Psoas muscle (tissue), 8 donors: ENCODE measurements around the gene COPZ2. TPM values are rescaled to one million over a fixed set of nuclear protein-coding genes. Genes with fewer than 3 reads are reported as not detected.
A peak's percentile ranks its signal among the peaks of the same experiment; 100 is the strongest.

Experiments
- ATAC-seq, 4 donors: fragments of 200-7000 bp; cut with Tn5 transposase; one replicate each; pipeline ENCODE4 v1.9.1; 2020; ENCODE audit warnings: moderate library complexity in 3 of 4, mild to moderate bottlenecking in 2 of 4
- DNase-seq, 2 donors: peaks; one replicate each; pipeline ENCODE4 v3.0.0-alpha.2; 2020
- H3K27ac ChIP-seq: fragments of 200-600 bp; one replicate; pipeline ENCODE4 v1.8.0; 2022
- H3K27me3 ChIP-seq, 3 donors: fragments of 200-600 bp in 1 of 3; one replicate each; pipeline versions ENCODE4 v1.6.1 to v1.8.0; 2013 to 2022; ENCODE audit warnings: low read length in 2 of 3, mild to moderate bottlenecking in 2 of 3, moderate library complexity in 1 of 3; ENCODE audit not compliant: insufficient read depth in 3 of 3
- H3K36me3 ChIP-seq, 2 donors: fragments of 200-600 bp in 1 of 2; one replicate each; pipeline versions ENCODE4 v1.6.1 to v1.8.0; 2013 to 2022; ENCODE audit warnings: low read depth in 1 of 2, mild to moderate bottlenecking in 1 of 2, moderate library complexity in 1 of 2; ENCODE audit not compliant: insufficient read depth in 1 of 2
- H3K4me1 ChIP-seq: fragments of 200-600 bp; one replicate; pipeline ENCODE4 v1.8.0; 2022
- H3K4me3 ChIP-seq: fragments of 200-600 bp; one replicate; pipeline ENCODE4 v1.8.0; 2022; ENCODE audit warnings: mild to moderate bottlenecking
- H3K9me3 ChIP-seq: fragments of 200-600 bp; one replicate; pipeline ENCODE4 v1.8.0; 2022
- CTCF ChIP-seq: fragments of 200-600 bp; IDR thresholded peaks from one replicate; pipeline ENCODE4 v1.8.0; 2022; ENCODE audit warnings: antibody characterized with exemption
- WGBS, 3 donors: extraction: QIAGEN DNeasy Blood & Tissue Kit; methylation state at CpG; one replicate each; pipeline versions ENCODE4 v1.1.6 to v1.1.7; 2013; 5-methylcytosine and 5-hydroxymethylcytosine counted together
- intact Hi-C, 2 donors: fragments of 100-400 bp; cut with DNase I; formaldehyde crosslinking; loops; one replicate each; pipeline versions ENCODE4 v1.11.0 to v1.14.2; 2022
- polyA plus RNA-seq, 3 donors: library from polyadenylated mRNA; stranded (reverse); fragments of 200-250 nt; gene quantifications; one replicate each; pipeline ENCODE4 v1.2.3, GENCODE V29; 2013
- total RNA-seq, 4 donors: library from RNA; stranded (reverse); fragmentation: NEBNext Ultra II Directional in 2 of 4; extraction: Animal tissue kit (Norgen Biotek cat#: 25700) in 2 of 4; gene quantifications; one replicate each; pipeline versions ENCODE4 v1.2.1 to v1.2.4, GENCODE V29; 2021 to 2023
- donor health status: healthy with polysubstance abuse.
- donor health status: DM: no; HTN: no; CAD: no; lungs with moderate emphysema.
- donor health status: Bipolar disorder and iron deficiency.
- donor health status: healthy.
- donor health status: DM: yes; HTN: yes; CAD: no.
- donor health status: DM: no; HTN: no; CAD: no.
- donor health status: DM: no; HTN: no; CAD: no.
- donor health status: DM: yes; HTN: yes; CAD: no.

COPZ2 gene
- total and polyA plus RNA-seq, 7 donors, result 16.8 to 130 (median 56.4) TPM

GRCh38 chr17:48055531-48056245, 18.1 kb upstream of the COPZ2 start:
- Histone ChIP-seq H3K27me3 (no peaks in the 10 kb centered on the region), H3K4me1 (peaks cover 86% of the 10 kb centered on the region), H3K4me3 (peak overlapping the region; percentile 87), H3K36me3 (peaks cover 28 to 83% of the 10 kb centered on the region in 2 donors), H3K9me3 (no peaks in the 10 kb centered on the region), H3K27ac (peak overlapping the region; percentile 61)
- DNase-seq (no peak), ATAC-seq (no peak)
- WGBS, 3 donors, result 64 to 75% (median 72%) methylated on average over 5 of the region's 5 CpGs
- TF ChIP-seq CTCF, result no peak
- intact Hi-C loops, result no loop called here

GRCh38 chr17:48054238-48055185, 16.9 kb upstream of the COPZ2 start:
- H3K4me3 ChIP-seq, result peak overlapping the region; percentile 87
- 13 to 27% (median 25%) methylated on average over 31 to 34 of the region's 34 CpGs for WGBS, 3 donors
- DNase-seq, result peak; percentile 76 to 92

GRCh38 chr17:48053758-48054237, 16.2 kb upstream of the COPZ2 start:
- Histone ChIP-seq H3K4me3 (peak overlapping the region; percentile 87), H3K27me3 (no peaks in the 10 kb centered on the region), H3K27ac (peak overlapping the region; percentile 97), H3K4me1 (peaks cover 75% of the 10 kb centered on the region), H3K36me3 (peaks cover 18 to 68% of the 10 kb centered on the region in 2 donors), H3K9me3 (no peaks in the 10 kb centered on the region)
- no peak for TF ChIP-seq CTCF
- intact Hi-C loops, result no loop called here
- DNase-seq, result no peak
- peak in 1 of 4 donors; percentile 2 for ATAC-seq
- 8 to 12% (median 8%) methylated on average over 6 of the region's 6 CpGs for WGBS, 3 donors

More at GRCh38 chr17:48054238-48055185, 16.9 kb upstream of the COPZ2 start:
- TF ChIP-seq CTCF, result no peak
- peak; percentile 57 to 69 (median 68) for ATAC-seq
- no peaks in the 10 kb centered on the region for H3K27me3 ChIP-seq
- peaks cover 82% of the 10 kb centered on the region for H3K4me1 ChIP-seq
- peak overlapping the region; percentile 97 for H3K27ac ChIP-seq
- no peaks in the 10 kb centered on the region for H3K9me3 ChIP-seq
- peaks cover 21 to 75% of the 10 kb centered on the region in 2 donors for H3K36me3 ChIP-seq
- intact Hi-C loops, result no loop called here

- H3K4me3 ChIP-seq, result peak overlapping the region; percentile 87
- H3K36me3 ChIP-seq, result peaks cover 15 to 61% of the 10 kb centered on the region in 2 donors
- no peaks in the 10 kb centered on the region for H3K9me3 ChIP-seq
- TF ChIP-seq CTCF, result no peak
- no peaks in the 10 kb centered on the region for H3K27me3 ChIP-seq
- WGBS, 3 donors, result 3 to 10% (median 5%) methylated on average over 5 of the region's 5 CpGs
- H3K27ac ChIP-seq, result peak overlapping the region; percentile 97
- intact Hi-C loops, result no loop called here
- peaks cover 69% of the 10 kb centered on the region for H3K4me1 ChIP-seq
- ATAC-seq (peak; percentile 60 to 71 (median 64)), DNase-seq (peak; percentile 86 to 96)
Measured at GRCh38 chr17:48052956-48053757, 15.6 kb upstream of the COPZ2 start.
